Measurements from ENCODE around the gene OR9K2.
"Not testable (repeated sequence)": the region's sequence is repeated elsewhere in the genome, so short reads cannot be mapped to it uniquely, and the experiment has no call there.

OR9K2 gene, protein sequence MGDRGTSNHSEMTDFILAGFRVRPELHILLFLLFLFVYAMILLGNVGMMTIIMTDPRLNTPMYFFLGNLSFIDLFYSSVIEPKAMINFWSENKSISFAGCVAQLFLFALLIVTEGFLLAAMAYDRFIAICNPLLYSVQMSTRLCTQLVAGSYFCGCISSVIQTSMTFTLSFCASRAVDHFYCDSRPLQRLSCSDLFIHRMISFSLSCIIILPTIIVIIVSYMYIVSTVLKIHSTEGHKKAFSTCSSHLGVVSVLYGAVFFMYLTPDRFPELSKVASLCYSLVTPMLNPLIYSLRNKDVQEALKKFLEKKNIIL

GRCh38 chr12:55126106-55126505, at the start of gene OR9K2:
TSS of gene OR9K2 (plus strand) at chr12:55126406. CDS start at chr12:55129835, 3,429 bp downstream.
- Histone ChIP-seq H3K9ac (ENCODE audit: low read length) (no peak within 1 kb of the TSS), H3K4me3 (ENCODE audit: low read length) (no peak within 1 kb of the TSS), H3K4me1 (ENCODE audit: control insufficient read depth, insufficient read depth, low read length) (no peaks in the 10 kb centered on the region), H3K9me3 (ENCODE audit: control insufficient read depth, low read length) (no peaks in the 10 kb centered on the region), H3K27me3 (ENCODE audit: control insufficient read depth, insufficient read depth, low read length) (no peaks in the 10 kb centered on the region), H3K36me3 (ENCODE audit: control insufficient read depth, insufficient read depth, low read length) (no peaks in the 10 kb centered on the region)

GRCh38 chr12:55092579-55092978, 33.6 kb upstream of the OR9K2 start:
- H3K9me3 ChIP-seq (ENCODE audit: control insufficient read depth, low read length) = no peaks in the 10 kb centered on the region
- H3K27me3 ChIP-seq (ENCODE audit: control insufficient read depth, insufficient read depth, low read length) = no peaks in the 10 kb centered on the region
- no peak overlapping the region for H3K4me3 ChIP-seq (ENCODE audit: low read length)
- H3K4me1 ChIP-seq (ENCODE audit: control insufficient read depth, insufficient read depth, low read length) = no peaks in the 10 kb centered on the region
- no peak overlapping the region for H3K9ac ChIP-seq (ENCODE audit: low read length)
- H3K36me3 ChIP-seq (ENCODE audit: control insufficient read depth, insufficient read depth, low read length) = no peaks in the 10 kb centered on the region

DNA sequence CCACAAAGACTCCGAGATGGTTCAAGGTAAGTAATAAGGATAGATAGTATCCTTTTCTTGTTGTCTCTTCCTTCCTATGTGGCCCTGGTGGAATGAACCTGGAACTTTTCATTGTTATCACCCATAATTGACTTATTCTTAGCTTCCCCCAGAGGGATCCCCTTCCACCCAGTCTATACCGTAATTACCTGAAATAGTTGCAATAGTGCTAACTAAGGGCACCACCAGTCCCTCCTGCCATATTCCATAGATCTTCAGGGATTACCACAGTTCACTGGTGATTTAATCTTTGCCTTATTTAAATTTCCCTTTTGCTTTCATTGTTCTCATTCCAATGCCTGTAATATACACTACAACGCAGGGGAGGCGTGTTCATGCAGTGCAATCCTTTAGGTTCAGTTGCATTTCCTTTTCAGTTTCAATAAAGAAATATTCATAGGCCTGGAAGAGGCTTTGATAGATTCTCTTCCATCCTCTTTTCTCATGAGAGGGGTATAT, 13.8 kb upstream of the OR9K2 start:
- no peak overlapping the region for H3K9ac ChIP-seq (ENCODE audit: low read length)
- H3K9me3 ChIP-seq (ENCODE audit: control insufficient read depth, low read length) = no peaks in the 10 kb centered on the region
- H3K4me1 ChIP-seq (ENCODE audit: control insufficient read depth, insufficient read depth, low read length) = no peaks in the 10 kb centered on the region
- no peaks in the 10 kb centered on the region for H3K27me3 ChIP-seq (ENCODE audit: control insufficient read depth, insufficient read depth, low read length)
- no peak overlapping the region for H3K4me3 ChIP-seq (ENCODE audit: low read length)
- no peaks in the 10 kb centered on the region for H3K36me3 ChIP-seq (ENCODE audit: control insufficient read depth, insufficient read depth, low read length)

- H3K36me3 ChIP-seq (ENCODE audit: control insufficient read depth, insufficient read depth, low read length) = no peaks in the 10 kb centered on the region
- H3K4me3 ChIP-seq (ENCODE audit: low read length) = no peak overlapping the region
- no peaks in the 10 kb centered on the region for H3K27me3 ChIP-seq (ENCODE audit: control insufficient read depth, insufficient read depth, low read length)
- H3K9me3 ChIP-seq (ENCODE audit: control insufficient read depth, low read length) = no peaks in the 10 kb centered on the region
- no peak overlapping the region for H3K9ac ChIP-seq (ENCODE audit: low read length)
- H3K4me1 ChIP-seq (ENCODE audit: control insufficient read depth, insufficient read depth, low read length) = no peaks in the 10 kb centered on the region
Observed at GRCh38 chr12:55116152-55116551, 10.1 kb upstream of the OR9K2 start.

DNA sequence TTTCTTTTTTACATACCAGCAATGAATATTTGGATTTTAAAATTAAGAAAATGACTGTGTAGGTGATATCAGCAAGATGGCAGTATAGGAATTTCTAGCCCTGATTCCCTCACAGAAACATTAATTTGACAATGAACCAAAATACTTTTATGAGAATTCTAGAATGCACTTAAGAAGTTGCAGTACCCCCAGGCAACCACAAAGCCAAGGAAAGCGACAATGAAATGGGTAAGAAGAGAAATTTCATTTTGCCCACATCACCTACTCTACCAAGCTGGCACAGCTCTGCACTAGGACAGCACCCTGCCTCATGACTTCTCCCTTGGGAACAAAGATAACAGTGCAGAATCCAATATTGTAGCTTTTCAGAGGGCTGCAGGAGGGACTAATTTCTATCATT, 6.6 kb downstream of the OR9K2 start:
- H3K4me1 ChIP-seq (ENCODE audit: control insufficient read depth, insufficient read depth, low read length) = no peaks in the 10 kb centered on the region
- H3K36me3 ChIP-seq (ENCODE audit: control insufficient read depth, insufficient read depth, low read length) = no peaks in the 10 kb centered on the region
- H3K27me3 ChIP-seq (ENCODE audit: control insufficient read depth, insufficient read depth, low read length) = no peaks in the 10 kb centered on the region
- H3K9ac ChIP-seq (ENCODE audit: low read length) = no peak overlapping the region
- no peak overlapping the region for H3K4me3 ChIP-seq (ENCODE audit: low read length)
- no peaks in the 10 kb centered on the region for H3K9me3 ChIP-seq (ENCODE audit: control insufficient read depth, low read length)

DNA sequence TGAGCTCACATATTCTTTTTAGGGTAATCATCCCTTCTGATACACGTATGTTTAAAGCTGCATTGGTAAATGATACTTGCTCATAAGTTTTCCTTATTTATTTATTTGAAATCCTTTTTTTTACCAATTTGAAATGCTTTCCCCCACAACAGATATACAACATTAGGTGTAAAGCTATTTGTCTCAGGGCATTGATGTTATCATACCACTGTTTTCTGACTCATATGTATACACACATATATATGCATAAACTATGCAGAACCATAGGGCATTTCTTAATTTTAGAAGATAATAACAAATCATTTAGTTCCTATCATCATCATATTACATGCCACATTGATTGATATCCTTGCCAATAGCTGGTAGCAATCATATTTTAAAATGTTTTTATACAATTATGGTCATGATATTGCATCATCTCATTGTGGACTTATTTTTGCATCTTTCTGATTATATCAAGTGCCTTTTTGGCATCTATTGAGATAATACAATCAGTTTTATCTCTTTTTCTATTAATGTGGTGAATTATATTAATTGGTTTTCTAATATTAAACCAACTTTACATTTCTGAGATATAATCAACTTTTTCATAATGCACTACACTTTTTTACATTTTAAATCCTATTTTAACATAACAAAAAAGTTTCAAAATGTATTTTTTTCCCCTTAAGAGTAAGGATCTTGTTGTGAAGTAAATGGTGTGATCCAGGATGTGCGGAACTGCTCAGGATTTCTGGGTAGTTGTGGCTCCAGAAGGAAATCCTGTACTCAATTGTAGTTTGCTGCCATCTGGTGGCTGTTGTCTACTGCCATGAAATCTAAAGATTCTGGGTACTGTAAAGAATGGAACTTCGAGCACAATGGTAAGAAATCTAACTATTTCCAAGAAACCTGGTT, 16.7 kb downstream of the OR9K2 start:
- no peaks in the 10 kb centered on the region for H3K9me3 ChIP-seq (ENCODE audit: control insufficient read depth, low read length)
- no peak overlapping the region for H3K9ac ChIP-seq (ENCODE audit: low read length)

DNA sequence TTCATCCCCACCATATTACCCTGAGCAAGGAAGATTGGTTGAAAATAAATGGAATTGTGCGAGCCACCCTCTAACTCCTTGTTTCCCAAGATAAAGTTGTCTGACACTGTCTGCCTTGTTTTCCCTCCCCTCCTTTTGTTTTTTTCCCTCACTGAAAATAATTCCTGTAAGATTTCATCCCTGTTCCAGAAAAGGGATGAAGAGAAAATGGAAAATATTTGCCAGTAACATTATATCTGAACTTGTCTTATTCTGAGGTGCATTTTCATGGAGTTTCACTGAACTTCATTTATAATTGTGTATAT, 17.3 kb downstream of the OR9K2 start:
- H3K4me1 ChIP-seq (ENCODE audit: control insufficient read depth, insufficient read depth, low read length) = no peaks in the 10 kb centered on the region
- no peaks in the 10 kb centered on the region for H3K9me3 ChIP-seq (ENCODE audit: control insufficient read depth, low read length)

More for the DNA sequence above, 16.7 kb downstream of the OR9K2 start:
- H3K27me3 ChIP-seq (ENCODE audit: control insufficient read depth, insufficient read depth, low read length) = no peaks in the 10 kb centered on the region
- no peaks in the 10 kb centered on the region for H3K4me1 ChIP-seq (ENCODE audit: control insufficient read depth, insufficient read depth, low read length)
- no peaks in the 10 kb centered on the region for H3K36me3 ChIP-seq (ENCODE audit: control insufficient read depth, insufficient read depth, low read length)
- no peak overlapping the region for H3K4me3 ChIP-seq (ENCODE audit: low read length)

GRCh38 chr12:55167010-55167640, 40.9 kb downstream of the OR9K2 start:
- not testable (repeated sequence) for H3K36me3 ChIP-seq (ENCODE audit: control insufficient read depth, insufficient read depth, low read length); H3K9me3 ChIP-seq (ENCODE audit: control insufficient read depth, low read length); H3K9ac ChIP-seq (ENCODE audit: low read length); H3K27me3 ChIP-seq (ENCODE audit: control insufficient read depth, insufficient read depth, low read length); H3K4me3 ChIP-seq (ENCODE audit: low read length); H3K4me1 ChIP-seq (ENCODE audit: control insufficient read depth, insufficient read depth, low read length)

More for the DNA sequence above, 17.3 kb downstream of the OR9K2 start:
- Histone ChIP-seq H3K27me3 (ENCODE audit: control insufficient read depth, insufficient read depth, low read length) (no peaks in the 10 kb centered on the region), H3K9ac (ENCODE audit: low read length) (no peak overlapping the region), H3K36me3 (ENCODE audit: control insufficient read depth, insufficient read depth, low read length) (no peaks in the 10 kb centered on the region), H3K4me3 (ENCODE audit: low read length) (no peak overlapping the region)

- Histone ChIP-seq H3K9ac (ENCODE audit: low read length) (no peak overlapping the region), H3K4me3 (ENCODE audit: low read length) (no peak overlapping the region), H3K27me3 (ENCODE audit: control insufficient read depth, insufficient read depth, low read length) (no peaks in the 10 kb centered on the region), H3K36me3 (ENCODE audit: control insufficient read depth, insufficient read depth, low read length) (no peaks in the 10 kb centered on the region), H3K4me1 (ENCODE audit: control insufficient read depth, insufficient read depth, low read length) (no peaks in the 10 kb centered on the region), H3K9me3 (ENCODE audit: control insufficient read depth, low read length) (no peaks in the 10 kb centered on the region)
Observed at GRCh38 chr12:55171445-55171844, 45.2 kb downstream of the OR9K2 start.

- not testable (repeated sequence) for H3K9me3 ChIP-seq (ENCODE audit: control insufficient read depth, low read length); H3K36me3 ChIP-seq (ENCODE audit: control insufficient read depth, insufficient read depth, low read length); H3K27me3 ChIP-seq (ENCODE audit: control insufficient read depth, insufficient read depth, low read length); H3K4me3 ChIP-seq (ENCODE audit: low read length); H3K4me1 ChIP-seq (ENCODE audit: control insufficient read depth, insufficient read depth, low read length); H3K9ac ChIP-seq (ENCODE audit: low read length)
Observed at GRCh38 chr12:55171846-55172245, 45.6 kb downstream of the OR9K2 start.

DNA sequence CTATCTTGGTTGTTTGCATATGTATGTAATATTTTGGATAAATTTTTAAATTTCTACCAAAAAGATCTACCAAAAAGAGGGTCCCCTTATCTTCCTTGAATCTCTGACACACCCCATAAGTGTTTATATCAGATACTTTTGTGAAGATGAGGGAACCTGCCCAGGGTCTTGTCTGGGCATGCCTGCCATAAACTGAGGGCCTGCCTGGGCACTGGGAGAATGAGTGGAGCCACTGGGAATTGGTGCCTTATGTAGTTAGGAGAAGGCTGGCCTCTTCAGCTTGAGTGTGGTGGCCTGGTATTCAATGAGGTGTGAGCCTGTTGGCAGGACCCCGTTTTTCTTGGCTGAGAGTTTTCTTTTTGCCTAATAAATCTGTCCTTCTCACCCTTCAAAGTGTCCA, 46.5 kb downstream of the OR9K2 start:
- no peaks in the 10 kb centered on the region for H3K27me3 ChIP-seq (ENCODE audit: control insufficient read depth, insufficient read depth, low read length)
- no peaks in the 10 kb centered on the region for H3K36me3 ChIP-seq (ENCODE audit: control insufficient read depth, insufficient read depth, low read length)
- H3K9ac ChIP-seq (ENCODE audit: low read length) = no peak overlapping the region
- H3K4me1 ChIP-seq (ENCODE audit: control insufficient read depth, insufficient read depth, low read length) = no peaks in the 10 kb centered on the region
- no peaks in the 10 kb centered on the region for H3K9me3 ChIP-seq (ENCODE audit: control insufficient read depth, low read length)
- H3K4me3 ChIP-seq (ENCODE audit: low read length) = no peak overlapping the region

GRCh38 chr12:55173456-55173855, 47.2 kb downstream of the OR9K2 start:
- Histone ChIP-seq H3K9ac (ENCODE audit: low read length) (no peak overlapping the region), H3K9me3 (ENCODE audit: control insufficient read depth, low read length) (no peaks in the 10 kb centered on the region), H3K4me3 (ENCODE audit: low read length) (no peak overlapping the region), H3K27me3 (ENCODE audit: control insufficient read depth, insufficient read depth, low read length) (no peaks in the 10 kb centered on the region), H3K36me3 (ENCODE audit: control insufficient read depth, insufficient read depth, low read length) (no peaks in the 10 kb centered on the region), H3K4me1 (ENCODE audit: control insufficient read depth, insufficient read depth, low read length) (no peaks in the 10 kb centered on the region)

Measured in mucosa of stomach (tissue), 1 donor.